Measurements from ENCODE around the gene PITPNM3.

Gene PITPNM3

GRCh38 chr17:6435968-6436367, 120.4 kb downstream of the PITPNM3 start:
- DNase-seq: peak; percentile 63 to 68

GRCh38 chr17:6435051-6435450, 121.3 kb downstream of the PITPNM3 start, which contains the start of gene AIPL1:
TSS of gene AIPL1 (minus strand) at chr17:6435121. CDS start at chr17:6435104, 17 bp downstream.
- no peak for DNase-seq

DNA sequence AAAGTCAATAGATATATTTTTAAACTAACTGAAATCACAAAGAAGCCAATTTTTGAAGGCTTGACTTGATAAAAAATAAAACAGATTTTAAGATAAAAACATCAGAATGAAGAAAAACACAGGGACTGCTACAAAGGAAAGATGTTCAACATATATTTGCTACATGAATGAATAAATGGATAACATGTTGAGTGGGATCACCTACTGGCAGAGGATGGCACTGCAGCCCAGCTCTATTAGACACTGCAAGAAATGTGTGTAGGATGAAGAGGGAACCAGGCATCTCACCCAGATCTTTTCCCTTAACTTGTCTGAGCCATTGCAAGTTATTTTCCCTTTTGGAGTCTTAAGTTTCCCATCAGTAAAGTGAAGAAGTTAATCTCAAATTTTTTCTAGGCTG, 125.6 kb downstream of the PITPNM3 start:
- no peak for DNase-seq

- DNase-seq: no peak
These were observed 127.1 kb downstream of the PITPNM3 start for GRCh38 chr17:6429266-6429665.

GRCh38 chr17:6428207-6428965, 128.0 kb downstream of the PITPNM3 start:
- no peak for DNase-seq

DNA sequence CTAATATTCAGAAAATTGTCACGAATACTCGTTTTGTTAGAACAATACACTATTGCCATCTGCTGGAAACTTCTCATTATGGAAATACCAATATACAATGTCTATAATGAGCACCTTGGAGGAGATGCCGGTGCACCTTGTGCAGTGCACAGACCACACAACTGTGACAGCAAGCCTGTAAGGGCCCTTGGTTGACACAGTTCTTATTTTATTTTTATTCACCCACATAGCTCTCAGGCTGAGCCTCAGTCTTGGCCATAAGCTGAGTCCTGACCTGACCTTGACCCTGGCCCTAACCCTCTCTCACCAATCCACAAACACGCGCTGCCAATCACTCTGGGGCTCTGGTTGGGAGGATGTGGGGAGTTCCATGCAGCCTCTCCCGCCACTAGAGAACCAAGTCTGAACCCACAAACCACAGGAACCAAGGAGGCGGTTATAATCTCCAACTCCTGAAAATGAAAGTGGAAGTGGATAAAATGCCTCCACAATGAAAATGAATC, 129.0 kb downstream of the PITPNM3 start:
- peak; percentile 23 to 57 for DNase-seq

DNA sequence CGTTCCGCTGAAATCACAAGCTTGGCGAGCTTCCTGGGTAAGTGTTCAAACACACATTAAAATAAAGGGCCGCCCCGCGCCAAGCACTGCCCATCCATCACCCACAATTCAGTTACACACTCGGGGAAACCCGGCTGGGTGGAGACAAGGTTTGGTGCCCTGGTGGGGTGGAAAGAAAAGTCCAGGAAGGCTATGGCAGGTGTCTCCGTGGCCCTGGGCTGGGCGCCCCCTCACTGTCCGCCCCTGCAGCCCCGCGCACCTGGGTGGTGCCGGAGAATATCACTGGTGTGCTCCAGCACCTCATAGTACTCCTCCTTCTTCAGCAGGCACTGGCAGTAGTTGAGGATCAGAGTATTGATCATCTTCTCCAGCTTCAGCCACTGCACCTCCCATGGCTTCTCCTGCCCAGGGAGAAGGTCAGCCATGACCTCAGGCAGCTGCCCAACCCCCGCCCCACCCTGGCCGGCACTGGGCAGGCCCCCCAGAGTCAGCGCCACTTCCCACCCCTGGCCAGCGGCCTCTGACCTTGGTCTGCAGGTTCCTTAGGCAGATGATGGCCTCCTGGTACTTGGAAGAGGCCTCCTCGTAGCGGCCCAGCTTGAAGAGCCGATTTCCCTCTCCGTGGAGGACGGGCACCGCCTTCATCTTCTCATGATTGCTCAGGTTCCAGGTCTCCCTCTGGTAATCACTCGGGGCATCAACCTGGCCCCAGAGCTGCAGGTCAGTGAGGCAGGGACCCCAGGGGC, 129.8 kb downstream of the PITPNM3 start:
- DNase-seq: no peak

DNA sequence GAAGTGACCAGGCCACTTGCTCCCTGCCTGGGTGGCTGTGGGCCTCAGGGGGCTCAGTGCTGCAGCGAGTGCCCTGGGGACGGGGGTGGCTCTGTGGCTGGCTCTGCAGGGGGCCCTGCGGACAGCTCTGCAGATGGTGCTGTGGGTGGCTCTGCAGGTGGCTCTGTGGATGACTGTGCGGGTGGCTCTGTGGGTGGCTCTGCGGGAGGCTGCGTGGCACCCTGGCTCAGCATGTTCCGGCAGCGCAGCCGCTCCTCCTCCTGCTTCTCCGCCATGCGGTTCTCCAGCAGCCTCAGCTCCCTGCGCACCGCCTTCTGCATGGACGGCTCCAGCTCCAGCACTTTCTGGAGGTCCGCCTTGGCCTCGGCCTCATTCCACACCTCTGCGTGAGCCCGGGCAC, 130.9 kb downstream of the PITPNM3 start:
- DNase-seq: no peak

- no peak for DNase-seq
These were observed 132.4 kb downstream of the PITPNM3 start for GRCh38 chr17:6423931-6424330.

GRCh38 chr17:6422654-6423241, 133.6 kb downstream of the PITPNM3 start:
- no peak for DNase-seq

GRCh38 chr17:6421700-6422604, 134.4 kb downstream of the PITPNM3 start:
- peak; percentile 73 to 74 for DNase-seq

DNA sequence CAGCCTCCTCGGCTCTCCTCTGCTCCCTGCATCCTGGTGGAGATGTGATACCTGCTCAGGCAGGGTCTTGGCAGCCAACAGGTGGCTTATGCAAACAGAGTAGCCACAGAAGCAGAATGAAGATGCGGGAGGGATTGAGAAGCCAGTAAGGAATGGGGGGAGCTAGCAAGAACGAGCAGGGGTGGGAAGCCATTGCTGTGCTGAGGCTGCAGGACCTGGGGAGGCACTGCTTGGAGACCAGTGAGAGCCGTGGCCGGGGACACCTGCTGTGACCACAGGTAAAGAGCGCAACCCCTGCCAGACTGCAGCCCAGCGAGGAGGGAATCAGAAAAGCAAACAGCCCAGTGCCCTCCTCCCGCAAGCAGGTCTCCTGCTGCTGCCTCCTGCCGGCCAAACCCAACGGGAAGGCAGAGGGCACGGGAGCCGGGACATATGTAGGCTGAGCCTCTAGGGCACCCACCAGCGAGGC, 136.1 kb downstream of the PITPNM3 start:
- DNase-seq: peak in 1 of 2 donors; percentile 8

DNA sequence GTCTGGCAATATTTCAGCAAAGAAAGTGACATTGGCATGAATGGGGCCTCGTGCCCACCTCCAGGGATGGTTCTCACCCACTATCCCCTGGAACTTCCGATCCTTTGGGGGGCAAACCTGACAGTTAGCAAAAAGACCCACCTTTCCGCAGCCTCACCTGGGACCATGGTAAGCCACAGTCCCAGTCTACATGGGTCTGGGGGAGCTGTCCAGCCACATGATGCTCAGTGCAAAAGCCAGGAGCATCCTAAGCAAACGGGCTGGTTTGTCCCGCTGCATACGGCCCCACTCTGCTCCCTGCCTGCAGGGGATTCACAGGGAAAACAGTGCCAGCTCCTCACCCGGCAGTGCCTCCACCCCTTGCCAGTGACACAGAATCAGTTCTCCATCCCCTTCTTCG, 140.7 kb downstream of the PITPNM3 start:
- DNase-seq: no peak

GRCh38 chr17:6413065-6413464, 143.3 kb downstream of the PITPNM3 start:
- peak in 1 of 2 donors; percentile 5 for DNase-seq

GRCh38 chr17:6408735-6409134, 147.6 kb downstream of the PITPNM3 start:
- no peak for DNase-seq

DNA sequence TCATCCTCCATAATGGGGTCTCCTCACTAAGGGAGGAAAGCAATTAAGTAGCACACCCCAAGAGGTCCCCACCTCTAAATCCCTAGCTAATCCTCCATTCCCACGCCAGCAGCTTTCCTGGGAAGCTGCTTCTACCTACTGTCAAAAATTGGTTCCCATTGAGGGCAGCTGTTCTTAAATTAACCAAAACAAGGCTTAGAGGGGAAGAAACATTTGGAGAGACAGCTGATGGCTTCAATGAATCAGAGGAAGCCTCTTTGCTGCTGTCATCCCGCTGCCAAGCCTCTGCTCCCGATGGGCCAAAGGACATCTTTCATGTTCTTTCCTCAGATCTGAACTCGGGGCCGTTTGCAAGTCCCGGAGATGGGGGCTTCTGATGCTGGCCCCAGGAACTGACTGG, 148.1 kb downstream of the PITPNM3 start:
- DNase-seq: no peak

DNA sequence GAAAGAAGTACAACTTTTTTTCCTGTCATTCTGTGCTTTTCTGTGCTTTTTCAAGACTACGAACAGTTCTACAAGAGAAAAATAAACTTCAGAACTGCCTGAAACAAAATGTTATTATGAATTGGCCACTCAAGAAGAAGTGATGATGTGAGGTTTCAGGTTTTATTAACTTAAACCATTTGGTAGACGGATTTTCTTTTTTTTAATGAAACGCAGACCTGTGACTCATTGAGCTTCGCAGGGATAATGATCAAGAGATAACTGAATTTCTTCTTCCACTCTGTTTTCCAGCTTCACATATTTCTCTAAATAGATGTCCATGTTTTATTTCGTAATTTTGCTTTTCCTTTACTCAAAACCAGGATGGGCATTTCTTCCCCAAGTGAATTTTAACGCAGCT, 154.1 kb downstream of the PITPNM3 start:
- no peak for DNase-seq
